ENCODE results near the gene MN1. TPM values are rescaled to one million over a fixed set of nuclear protein-coding genes. Genes with fewer than 3 reads are reported as not detected.
A peak's percentile ranks its signal among the peaks of the same experiment; 100 is the strongest.

Gene MN1
- total and polyA plus RNA-seq, 7 donors: under 0.01 to 21.3 (median 6.4) TPM

- Histone ChIP-seq H3K36me3 (no peaks in the 10 kb centered on the region), H3K4me1 (no peaks in the 10 kb centered on the region), H3K9me3 (no peaks in the 10 kb centered on the region), H3K27me3 (no peaks in the 10 kb centered on the region), H3K4me3 (no peak overlapping the region), H3K27ac (no peak overlapping the region)
- intact Hi-C loops (cut with DNase I): no loop called here
- WGBS, 2 donors: 90% methylated on average over 3 of the region's 3 CpGs
- DNase-seq: no peak
- TF ChIP-seq EP300 (IDR thresholded peaks at IDR 0.05) (no peak), POLR2AphosphoS5 (IDR thresholded peaks at IDR 0.05) (no peak), POLR2A (IDR thresholded peaks at IDR 0.05) (no peak)
- TF ChIP-seq, protein P1, sequence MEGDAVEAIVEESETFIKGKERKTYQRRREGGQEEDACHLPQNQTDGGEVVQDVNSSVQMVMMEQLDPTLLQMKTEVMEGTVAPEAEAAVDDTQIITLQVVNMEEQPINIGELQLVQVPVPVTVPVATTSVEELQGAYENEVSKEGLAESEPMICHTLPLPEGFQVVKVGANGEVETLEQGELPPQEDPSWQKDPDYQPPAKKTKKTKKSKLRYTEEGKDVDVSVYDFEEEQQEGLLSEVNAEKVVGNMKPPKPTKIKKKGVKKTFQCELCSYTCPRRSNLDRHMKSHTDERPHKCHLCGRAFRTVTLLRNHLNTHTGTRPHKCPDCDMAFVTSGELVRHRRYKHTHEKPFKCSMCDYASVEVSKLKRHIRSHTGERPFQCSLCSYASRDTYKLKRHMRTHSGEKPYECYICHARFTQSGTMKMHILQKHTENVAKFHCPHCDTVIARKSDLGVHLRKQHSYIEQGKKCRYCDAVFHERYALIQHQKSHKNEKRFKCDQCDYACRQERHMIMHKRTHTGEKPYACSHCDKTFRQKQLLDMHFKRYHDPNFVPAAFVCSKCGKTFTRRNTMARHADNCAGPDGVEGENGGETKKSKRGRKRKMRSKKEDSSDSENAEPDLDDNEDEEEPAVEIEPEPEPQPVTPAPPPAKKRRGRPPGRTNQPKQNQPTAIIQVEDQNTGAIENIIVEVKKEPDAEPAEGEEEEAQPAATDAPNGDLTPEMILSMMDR (IDR thresholded peaks at IDR 0.05): no peak
Measured at GRCh38 chr22:27829620-27830019, 28.1 kb upstream of the MN1 start.

DNA sequence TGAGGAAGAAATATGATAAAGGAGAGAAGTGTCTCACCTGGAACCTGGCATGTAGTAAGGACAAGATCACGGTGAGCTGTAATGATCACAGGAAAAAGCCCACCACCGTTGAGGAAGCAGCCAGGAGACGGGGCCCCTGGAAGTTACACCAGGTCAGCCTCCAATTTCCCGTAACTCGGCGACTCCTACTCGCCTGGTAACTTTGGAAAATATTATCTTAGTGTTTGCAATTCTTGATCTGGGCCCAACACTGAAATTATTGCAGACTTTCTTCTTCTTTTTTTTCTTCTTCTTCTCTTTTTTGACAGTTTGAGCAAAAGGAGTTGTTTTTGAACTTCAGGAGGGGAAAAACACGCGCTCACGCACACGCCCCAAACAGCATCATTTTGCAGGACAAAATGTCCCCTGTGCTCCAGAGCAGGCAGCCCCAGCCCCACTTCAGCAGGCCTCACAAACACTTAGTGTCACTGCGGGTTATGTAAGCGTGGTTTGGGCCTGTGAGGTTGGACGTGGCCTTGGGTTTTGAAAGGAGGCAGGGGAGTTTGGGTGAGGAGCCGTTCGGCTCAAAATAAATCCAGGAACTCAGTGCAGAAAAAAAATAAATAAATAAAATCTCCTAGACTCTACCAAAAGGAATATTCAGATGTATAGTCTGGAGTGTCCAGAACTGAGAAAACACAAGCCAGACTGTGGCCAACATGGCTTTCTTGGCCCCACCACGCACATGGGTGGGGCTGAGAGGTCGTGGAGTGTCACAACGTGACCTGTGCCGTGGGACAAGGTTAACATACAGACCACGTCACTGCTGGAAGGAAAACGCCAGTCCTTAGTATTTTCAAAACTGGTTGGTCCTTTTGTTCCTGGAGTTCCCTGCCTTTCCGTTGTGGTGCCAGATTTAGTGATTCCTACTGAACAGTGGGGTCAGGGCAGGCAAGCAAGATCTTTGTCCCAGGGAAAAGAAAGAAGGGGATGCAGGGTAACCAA lies 26.3 kb upstream of the MN1 start:
- Histone ChIP-seq H3K27ac (peak overlapping the region in 2 of 4 donors; percentile 28 to 49), H3K27me3 (no peaks in the 10 kb centered on the region), H3K4me3 (no peak overlapping the region), H3K9me3 (no peaks in the 10 kb centered on the region), H3K36me3 (no peaks in the 10 kb centered on the region), H3K4me1 (no peaks in the 10 kb centered on the region)
- WGBS, 2 donors: 83 to 84% methylated on average over 23 of the region's 23 CpGs
- TF ChIP-seq EP300 (IDR thresholded peaks at IDR 0.05) (no peak), POLR2A (IDR thresholded peaks at IDR 0.05) (no peak), POLR2AphosphoS5 (IDR thresholded peaks at IDR 0.05) (no peak)
- TF ChIP-seq, protein P1 (IDR thresholded peaks at IDR 0.05): no peak
- peak; percentile 89 for DNase-seq
- intact Hi-C loops (cut with DNase I): no loop called here

- 91 to 94% methylated on average over 6 of the region's 6 CpGs for WGBS, 2 donors
- no peak for DNase-seq
- intact Hi-C loops (cut with DNase I): no loop called here
- H3K4me1 ChIP-seq: no peaks in the 10 kb centered on the region
- H3K27me3 ChIP-seq: no peaks in the 10 kb centered on the region
- no peak overlapping the region for H3K27ac ChIP-seq
- no peaks in the 10 kb centered on the region for H3K36me3 ChIP-seq
- H3K9me3 ChIP-seq: no peaks in the 10 kb centered on the region
- TF ChIP-seq POLR2A (IDR thresholded peaks at IDR 0.05) (no peak), EP300 (IDR thresholded peaks at IDR 0.05) (no peak), POLR2AphosphoS5 (IDR thresholded peaks at IDR 0.05) (no peak)
- TF ChIP-seq, protein P1 (IDR thresholded peaks at IDR 0.05): no peak
- no peak overlapping the region for H3K4me3 ChIP-seq
Measured at GRCh38 chr22:27825174-27825573, 23.6 kb upstream of the MN1 start.

- no peaks in the 10 kb centered on the region for H3K4me1 ChIP-seq
- H3K27ac ChIP-seq: no peak overlapping the region
- DNase-seq: no peak
- no peaks in the 10 kb centered on the region for H3K27me3 ChIP-seq
- no peak for TF ChIP-seq POLR2AphosphoS5 (IDR thresholded peaks at IDR 0.05)
- TF ChIP-seq POLR2A (IDR thresholded peaks at IDR 0.05): no peak
- TF ChIP-seq EP300 (IDR thresholded peaks at IDR 0.05): no peak
- 50 to 96% methylated on average over 1 of the region's 1 CpG for WGBS, 2 donors
- no peaks in the 10 kb centered on the region for H3K36me3 ChIP-seq
- H3K9me3 ChIP-seq: no peaks in the 10 kb centered on the region
- no peak overlapping the region for H3K4me3 ChIP-seq
- intact Hi-C loops (cut with DNase I): no loop called here
Measured at GRCh38 chr22:27823221-27823620, 21.7 kb upstream of the MN1 start.

All from sigmoid colon (tissue), 7 donors.